K562 (cell line): ENCODE results near the gene PRSS27. TPM values are rescaled to one million over a fixed set of nuclear protein-coding genes. Genes with fewer than 3 reads are reported as not detected.

Source experiments
- ATAC-seq: fragments of 200-7000 bp; cut with Tn5 transposase; 3 replicates; pipeline ENCODE4 v1.9.1; 2020; ENCODE audit warnings: moderate library complexity
- BruUV-seq: library from RNA; stranded (reverse); fragments of 400-500 nt; replicated peaks from 2 replicates; lab custom pipeline; 2021; lab: Mats Ljungman, UMichigan
- CTCF ChIA-PET: fragments of 300-600 bp; formaldehyde crosslinking; extraction: SDS; loops from one replicate; lab custom pipeline; 2021; ENCODE audit warnings: low intra/inter-chr PET ratio; lab: Yijun Ruan, JAX
- POLR2A ChIA-PET: fragments of 300-600, 350-650 bp; sonication (Branson Sonifier 250); formaldehyde crosslinking; extraction: SDS; loops from one replicate; lab custom pipeline; 2021; ENCODE audit warnings: antibody characterized with exemption, inconsistent platforms; lab: Yijun Ruan, JAX
- DNase-seq, 4 experiments: peaks; one replicate each; pipeline versions ENCODE4 v3.0.0 to v3.0.0-alpha.2; 2011 to 2018; ENCODE audit warnings: low spot score in 3 of 4, mixed read lengths in 3 of 4; ENCODE audit errors: extremely low read depth in 1 of 4
- FAIRE-seq: peaks from 2 replicates; lab custom pipeline; 2011; peaks lifted over from hg19 to GRCh38; lab: Jason Lieb, UNC
- H2AFZ ChIP-seq: 2 replicates; pipeline ENCODE4 v1.6.0; 2011; ENCODE audit warnings: low read depth, low read length, control low read depth, inconsistent platforms
- H3K27ac ChIP-seq: fragments of 200-600 bp; 3 replicates; pipeline ENCODE4 v1.8.0; 2011; ENCODE audit warnings: low read depth, mild to moderate bottlenecking, control low read depth, inconsistent platforms, low read length, moderate library complexity, mixed read lengths; ENCODE audit errors: extremely low read depth
- H3K27me3 ChIP-seq, 2 experiments: fragments of 300-600 bp in 1 of 2; 2 replicates in 1 of 2; 3 replicates in 1 of 2; pipeline versions ENCODE4 v1.6.0 to v1.8.0; 2011; ENCODE audit warnings: inconsistent platforms in 2 of 2, low read length in 2 of 2, mild to moderate bottlenecking in 1 of 2, mixed read lengths in 1 of 2, moderate library complexity in 1 of 2; ENCODE audit not compliant: control insufficient read depth in 2 of 2, insufficient read depth in 2 of 2
- H3K36me3 ChIP-seq: fragments of 300-600 bp; 3 replicates; pipeline ENCODE4 v1.8.0; 2011; ENCODE audit warnings: mild to moderate bottlenecking, low read length, inconsistent platforms; ENCODE audit not compliant: control insufficient read depth, insufficient read depth
- H3K4me1 ChIP-seq, 2 experiments: fragments of 200-600 bp in 1 of 2; replicated peaks in 1 of 2; 2 replicates in 1 of 2; 3 replicates in 1 of 2; pipeline versions ENCODE4 v1.5.1 to v1.8.0; 2011; ENCODE audit warnings: inconsistent platforms in 2 of 2, low read length in 2 of 2, mild to moderate bottlenecking in 1 of 2, mixed read lengths in 1 of 2, moderate library complexity in 1 of 2; ENCODE audit not compliant: control insufficient read depth in 2 of 2, insufficient read depth in 2 of 2
- H3K4me2 ChIP-seq: 2 replicates; pipeline ENCODE4 v1.6.1; 2011; ENCODE audit warnings: low read length, control low read depth, inconsistent platforms, mixed read lengths; ENCODE audit not compliant: insufficient read depth
- H3K4me3 ChIP-seq: fragments of 200-600 bp; sonication (generic), shearing (Covaris generic); 2 replicates; pipeline ENCODE4 v1.5.1; 2016; ENCODE audit warnings: control low read depth, inconsistent platforms
- H3K79me2 ChIP-seq: fragments of 200-600 bp; 3 replicates; pipeline ENCODE4 v1.8.0; 2011; ENCODE audit warnings: low read length, inconsistent platforms; ENCODE audit not compliant: control insufficient read depth, insufficient read depth
- H3K9ac ChIP-seq, 2 experiments: 2 replicates each; pipeline versions ENCODE4 v1.6.0 to v1.6.1; 2011; ENCODE audit warnings: low read depth in 2 of 2, low read length in 2 of 2, control low read depth in 1 of 2, inconsistent platforms in 1 of 2, mild to moderate bottlenecking in 1 of 2, mixed read lengths in 1 of 2; ENCODE audit not compliant: insufficient read depth in 1 of 2
- H3K9me1 ChIP-seq: one replicate; pipeline ENCODE4 v1.6.0; 2011; ENCODE audit warnings: inconsistent platforms, mild to moderate bottlenecking, low read length, moderate library complexity; ENCODE audit not compliant: control insufficient read depth, insufficient read depth
- H3K9me3 ChIP-seq: replicated peaks from 2 replicates; pipeline ENCODE4 v1.5.1; 2011; ENCODE audit warnings: low read depth, low read length, inconsistent platforms; ENCODE audit not compliant: control insufficient read depth, insufficient read depth
- H4K20me1 ChIP-seq: replicated peaks from 2 replicates; pipeline ENCODE4 v1.6.1; 2011; ENCODE audit warnings: low read length, inconsistent platforms, mixed read lengths; ENCODE audit not compliant: control insufficient read depth, insufficient read depth
- E2F6 ChIP-seq, 2 experiments: IDR thresholded peaks; 2 replicates each; pipeline ENCODE4 v1.6.1; 2011; ENCODE audit warnings: borderline replicate concordance in 1 of 2, control low read depth in 1 of 2, low read depth in 1 of 2, low read length in 1 of 2, mild to moderate bottlenecking in 1 of 2, mixed read lengths in 1 of 2, moderate library complexity in 1 of 2; ENCODE audit not compliant: insufficient read depth in 1 of 2, insufficient read length in 1 of 2, poor library complexity in 1 of 2, severe bottlenecking in 1 of 2; ENCODE audit errors: extremely low read depth in 1 of 2
- HLTF ChIP-seq: fragments of 450-650 bp; IDR thresholded peaks from 2 replicates; pipeline ENCODE4 v1.6.1; 2016
- POLR2AphosphoS5 ChIP-seq: IDR thresholded peaks from 2 replicates; pipeline ENCODE4 v1.6.1; 2011; ENCODE audit warnings: mild to moderate bottlenecking, low read depth, low read length, moderate library complexity; ENCODE audit not compliant: control insufficient read depth, insufficient read depth
- SIRT6 ChIP-seq: IDR thresholded peaks from one replicate; pipeline ENCODE4 v1.6.1; 2012; ENCODE audit warnings: low read depth, mild to moderate bottlenecking, control low read depth, inconsistent platforms, low read length, moderate library complexity
- SOX6 ChIP-seq: fragments of 450-650 bp; IDR thresholded peaks from 2 replicates; pipeline ENCODE4 v1.6.1; 2014; ENCODE audit warnings: mild to moderate bottlenecking
- SUPT5H ChIP-seq: fragments of 450-650 bp; IDR thresholded peaks from 2 replicates; pipeline ENCODE4 v1.6.1; 2016
- TEAD4 ChIP-seq, 2 experiments: sonication (generic) in 1 of 2; formaldehyde crosslinking in 1 of 2; IDR thresholded peaks; 2 replicates each; pipeline versions ENCODE4 v1.6.1 to v1.8.0; 2012 to 2022; ENCODE audit warnings: borderline replicate concordance in 1 of 2, inconsistent platforms in 1 of 2, low read length in 1 of 2, mild to moderate bottlenecking in 1 of 2, missing genetic modification reagents in 1 of 2
- WGBS: fragments of 100-300 bp; shearing (Covaris generic); methylation state at CpG from one replicate; pipeline ENCODE4 v1.1.6; 2016; ENCODE audit warnings: low coverage, mixed read lengths; ENCODE audit not compliant: insufficient coverage; ENCODE audit errors: missing lambda C conversion rate; 5-methylcytosine and 5-hydroxymethylcytosine counted together
- in situ Hi-C: fragments of 300-500 bp; cut with MboI; formaldehyde crosslinking; loops from 4 replicates; pipeline ENCODE4 v1.15.0; 2018; ENCODE audit warnings: inconsistent platforms, mixed read lengths
- intact Hi-C: fragments of 100-400 bp; cut with micrococcal nuclease; formaldehyde crosslinking; loops from 2 replicates; pipeline ENCODE4 v1.14.2; 2022
- polyA plus RNA-seq, 8 experiments: library from polyadenylated mRNA; depleted of rRNA in 4 of 8; stranded (reverse) in 5 of 8; unstranded in 3 of 8; fragments of >200 nt; fragmentation: Nextera tagmentation in 2 of 8; fragmentation: Illumina TruSeq in 1 of 8; extraction: Ambion mirVana in 2 of 8; extraction: Trizol in 1 of 8; gene quantifications; 2 replicates each; pipeline versions ENCODE4 v1.2.1 to v1.2.3, GENCODE V29; 2011 to 2014; ENCODE audit warnings: inconsistent platforms in 1 of 8, missing spikeins in 1 of 8
- total RNA-seq, 7 experiments: library from RNA; depleted of rRNA in 6 of 7; stranded (reverse); fragments of >200 nt in 6 of 7; fragmentation: Illumina TruSeq in 2 of 7; extraction: Trizol in 2 of 7; gene quantifications; 2 replicates each; pipeline versions ENCODE4 v1.2.1 to v1.2.3, GENCODE V29; 2011 to 2021; ENCODE audit warnings: low replicate concordance in 1 of 7

The PRSS27 gene
- total and polyA plus RNA-seq, 9 of the 15 experiments (the other 6 are each of a cell fraction or from before 2014, with no cell fraction given), result 0.09 to 0.20 (median 0.17) TPM; not detected in 5

GRCh38 chr16:2764718-2765117, 44.7 kb upstream of the PRSS27 start:
- Histone ChIP-seq H3K4me2 (no peak overlapping the region), H3K27ac (no peak overlapping the region)
- in situ Hi-C loops, result no loop called here

More at GRCh38 chr16:2764718-2765117, 44.7 kb upstream of the PRSS27 start:
- intact Hi-C loops, result no loop called here
- no peaks in the 10 kb centered on the region for H3K27me3 ChIP-seq
- H3K4me1 ChIP-seq, result peaks cover 8 to 36% of the 10 kb centered on the region in 2 experiments; a peak in 4 of 5 replicates
- BruUV-seq, result no TSS peak
- H3K9ac ChIP-seq, result no peak overlapping the region
- peaks cover 100% of the 10 kb centered on the region for H3K36me3 ChIP-seq
- peaks cover 83% of the 10 kb centered on the region for H3K79me2 ChIP-seq
- H3K9me1 ChIP-seq, result no peaks in the 10 kb centered on the region
- no peak overlapping the region for H3K4me3 ChIP-seq
- no peak for DNase-seq
- no peak for ATAC-seq
- TF ChIP-seq SUPT5H, result 0 out of 2 replicates have a peak, but pooled peaks have one; percentile 10
- TF ChIP-seq TEAD4 (IDR thresholded peaks at IDR 0.05; ENCODE audit: low read length), result 0 out of 2 replicates have a peak, but pooled peaks have one; percentile 9
- no peak for TF ChIP-seq TEAD4 (CRISPR knock-in tag; IDR thresholded peaks at IDR 0.05; ENCODE audit: borderline replicate concordance)
- no peak for TF ChIP-seq SIRT6
- TF ChIP-seq SOX6, result peak; percentile 8; the same call in 1 of the 2 replicates
- 0 out of 2 replicates have a peak, but pooled peaks have one; percentile 19 for TF ChIP-seq POLR2AphosphoS5
- TF ChIP-seq HLTF, result no peak
- TF ChIP-seq E2F6 (IDR thresholded peaks at IDR 0.05; ENCODE audit: borderline replicate concordance in 1 of 2, extremely low read depth in 1 of 2, insufficient read depth in 1 of 2, insufficient read length in 1 of 2, low read depth in 1 of 2, low read length in 1 of 2, poor library complexity in 1 of 2, severe bottlenecking in 1 of 2), result peak in 1 of 2 experiments; percentile 10
- ChIA-PET CTCF (interaction anchor here (0.5 kb wide), 1 partner anchor 511 kb away, joined by 4 read pairs; no protein-coding TSS in a partner anchor), POLR2A (interaction anchor here (1.6 to 9.0 kb wide), 4 partner anchors 9 to 52 kb away, joined by 4 to 96 read pairs (median 16); partner anchors contain the start of genes ELOB, PRSS21 and SRRM2)
- peaks cover 20% of the 10 kb centered on the region for H3K9me3 ChIP-seq
- FAIRE-seq, result peak; percentile 37
- 97% methylated on average over 9 of the region's 9 CpGs for WGBS
- no peak overlapping the region for H2AFZ ChIP-seq
- peaks cover 9% of the 10 kb centered on the region for H4K20me1 ChIP-seq
